HepG2 (cell line): Measurements from ENCODE around the gene NEAT1. TPM values are rescaled to one million over a fixed set of nuclear protein-coding genes. Genes with fewer than 3 reads are reported as not detected.

Source experiments
- AGO1 ChIP-seq: fragments of 200-400 bp; formaldehyde crosslinking; IDR thresholded peaks from 2 replicates; pipeline ENCODE4 v1.6.1; 2017; ENCODE audit warnings: mild to moderate bottlenecking, low read depth, low read length, moderate library complexity; ENCODE audit not compliant: poor library complexity, severe bottlenecking
- ERF ChIP-seq: IDR thresholded peaks from 2 replicates; pipeline ENCODE4 v1.6.1; 2018; ENCODE audit warnings: missing biosample characterization, missing genetic modification reagents
- HNF4G ChIP-seq, 2 experiments: sonication (generic) in 1 of 2; formaldehyde crosslinking in 1 of 2; IDR thresholded peaks; 2 replicates each; pipeline versions ENCODE4 v1.4.0 to v1.6.1; 2011 to 2020; ENCODE audit warnings: borderline replicate concordance in 2 of 2, low read depth in 2 of 2, mild to moderate bottlenecking in 2 of 2, low read length in 1 of 2, missing genetic modification reagents in 1 of 2, moderate library complexity in 1 of 2
- HOXA5 ChIP-seq: sonication (generic); formaldehyde crosslinking; IDR thresholded peaks from 2 replicates; pipeline ENCODE4 v1.4.0; 2020; ENCODE audit warnings: missing genetic modification reagents
- PAX8 ChIP-seq: sonication (generic); formaldehyde crosslinking; IDR thresholded peaks from 2 replicates; pipeline ENCODE4 v1.8.0; 2022; ENCODE audit warnings: mild to moderate bottlenecking, missing genetic modification reagents, borderline replicate concordance
- PCBP2 ChIP-seq: fragments of 200-400 bp; formaldehyde crosslinking; optimal IDR thresholded peaks from 2 replicates; pipeline ENCODE3; 2018; ENCODE audit warnings: low read length, low read depth; ENCODE audit not compliant: poor library complexity, severe bottlenecking
- POLR2AphosphoS5 ChIP-seq: IDR thresholded peaks from 2 replicates; pipeline ENCODE4 v1.6.1; 2012; ENCODE audit warnings: low read depth, low read length
- POLR2G ChIP-seq: fragments of 200-400 bp; formaldehyde crosslinking; IDR thresholded peaks from 2 replicates; pipeline ENCODE4 v1.6.1; 2018; ENCODE audit warnings: mild to moderate bottlenecking, low read depth, low read length, moderate library complexity
- SOX13 ChIP-seq, 3 experiments: fragments of 450-650 bp in 1 of 3; sonication (generic) in 1 of 3; formaldehyde crosslinking in 1 of 3; IDR thresholded peaks in 2 of 3; conservative IDR thresholded peaks in 1 of 3; 2 replicates each; pipeline versions ENCODE4 v1.5.0 to v1.6.1; 2016 to 2020; ENCODE audit warnings: antibody characterized with exemption in 1 of 3, mild to moderate bottlenecking in 1 of 3, missing compliant biosample characterization in 1 of 3, missing genetic modification reagents in 1 of 3, moderate library complexity in 1 of 3
- SRSF9 ChIP-seq: fragments of 200-400 bp; formaldehyde crosslinking; IDR thresholded peaks from 2 replicates; pipeline ENCODE4 v1.6.1; 2018; ENCODE audit warnings: borderline replicate concordance, mild to moderate bottlenecking, low read depth, low read length; ENCODE audit not compliant: insufficient read depth, poor library complexity, severe bottlenecking
- TBL1XR1 ChIP-seq: fragments of 150-350 bp; IDR thresholded peaks from 2 replicates; pipeline ENCODE4 v1.6.1; 2014; ENCODE audit warnings: borderline replicate concordance, low read length; ENCODE audit not compliant: partially characterized antibody
- UBTF ChIP-seq: sonication (generic); formaldehyde crosslinking; IDR thresholded peaks from 2 replicates; pipeline ENCODE4 v1.4.0; 2020; ENCODE audit warnings: mild to moderate bottlenecking, missing genetic modification reagents
- ZFX ChIP-seq: sonication (generic); formaldehyde crosslinking; IDR thresholded peaks from 2 replicates; pipeline ENCODE4 v1.4.0; 2020; ENCODE audit warnings: mild to moderate bottlenecking, low read depth, missing genetic modification reagents, moderate library complexity
- ZNF160 ChIP-seq: sonication (generic); formaldehyde crosslinking; IDR thresholded peaks from 2 replicates; pipeline ENCODE4 v1.8.0; 2022; ENCODE audit warnings: mild to moderate bottlenecking, inconsistent platforms, missing genetic modification reagents
- ZNF326 ChIP-seq: sonication (generic); formaldehyde crosslinking; IDR thresholded peaks from 2 replicates; pipeline ENCODE4 v1.4.0; 2020; ENCODE audit warnings: missing genetic modification reagents, borderline replicate concordance
- ZNF329 ChIP-seq: sonication (generic); formaldehyde crosslinking; IDR thresholded peaks from 2 replicates; pipeline ENCODE4 v1.9.0; 2021; ENCODE audit warnings: low read depth, mild to moderate bottlenecking, missing genetic modification reagents
- ZNF430 ChIP-seq: sonication (generic); formaldehyde crosslinking; IDR thresholded peaks from 2 replicates; pipeline ENCODE4 v1.9.0; 2021; ENCODE audit warnings: mild to moderate bottlenecking, missing genetic modification reagents
- ZNF574 ChIP-seq: sonication (generic); formaldehyde crosslinking; IDR thresholded peaks from 2 replicates; pipeline ENCODE4 v1.4.0; 2020; ENCODE audit warnings: missing genetic modification reagents
- ZNF724P ChIP-seq: sonication (generic); formaldehyde crosslinking; IDR thresholded peaks from 2 replicates; pipeline ENCODE4 v1.8.0; 2022; ENCODE audit warnings: missing genetic modification reagents, borderline replicate concordance
- ZNF75D ChIP-seq: sonication (generic); formaldehyde crosslinking; IDR thresholded peaks from 2 replicates; pipeline ENCODE4 v1.8.1; 2023; ENCODE audit warnings: missing genetic modification reagents, mild to moderate bottlenecking, borderline replicate concordance
- ZNF878 ChIP-seq: sonication (generic); formaldehyde crosslinking; IDR thresholded peaks from 2 replicates; pipeline ENCODE4 v1.8.1; 2023; ENCODE audit warnings: mild to moderate bottlenecking, missing genetic modification reagents, moderate library complexity
- ZSCAN9 ChIP-seq: IDR thresholded peaks from 2 replicates; pipeline ENCODE4 v1.6.1; 2016; ENCODE audit warnings: borderline replicate concordance
- polyA plus RNA-seq, 8 experiments: library from polyadenylated mRNA; depleted of rRNA in 3 of 8; stranded (reverse) in 7 of 8; unstranded in 1 of 8; fragments of >200 nt; fragmentation: Illumina TruSeq in 4 of 8; extraction: Trizol in 4 of 8; gene quantifications; 2 replicates each; pipeline versions ENCODE4 v1.2.1 to v1.2.3, GENCODE V29; 2011 to 2016; ENCODE audit warnings: low read depth in 4 of 8, missing spikeins in 1 of 8, mixed read lengths in 1 of 8; ENCODE audit not compliant: insufficient read depth in 1 of 8
- total RNA-seq, 5 experiments: library from RNA; depleted of rRNA; stranded (reverse); fragments of >200 nt; fragmentation: Illumina TruSeq; extraction: Trizol; gene quantifications; 2 replicates each; pipeline ENCODE4 v1.2.3, GENCODE V29; 2016; ENCODE audit warnings: low read depth in 1 of 5

NEAT1 gene
- total and polyA plus RNA-seq, 2 of the 13 experiments (the other 11 are each of a cell fraction or from before 2014, with no cell fraction given), result 20.5 to 41.2 TPM

GRCh38 chr11:65426839-65427690 is 4.5 kb downstream of the NEAT1 start (continued):
- TF ChIP-seq ZNF329 (CRISPR knock-in tag) (no peak), ZSCAN9 (CRISPR knock-in tag) (peak; percentile 5; the same call in 1 of the 2 replicates), POLR2G (peak; percentile 89), ZNF878 (CRISPR knock-in tag) (no peak), POLR2AphosphoS5 (peak; percentile 11; the same call in 1 of the 2 replicates), ZNF430 (CRISPR knock-in tag) (no peak), TBL1XR1 (peak; percentile 10), SOX13 (IDR thresholded peaks at IDR 0.05) (no peak), SOX13 (CRISPR knock-in tag; conservative IDR thresholded peaks at IDR 0.05 in 1 of 2, IDR thresholded peaks at IDR 0.05 in 1 of 2) (peak; percentile 23 to 50; a peak in 1 of 4 replicates), ZNF574 (CRISPR knock-in tag) (peak; percentile 11; the same call in 1 of the 2 replicates), ZNF326 (CRISPR knock-in tag) (peak; percentile 33; the same call in 1 of the 2 replicates), ZNF75D (CRISPR knock-in tag) (0 out of 2 replicates have a peak, but pooled peaks have one; percentile 60), ZNF160 (CRISPR knock-in tag) (peak; percentile 6; the same call in 1 of the 2 replicates), HNF4G (IDR thresholded peaks at IDR 0.05; ENCODE audit: borderline replicate concordance, low read depth, low read length) (no peak), HNF4G (CRISPR knock-in tag; IDR thresholded peaks at IDR 0.05; ENCODE audit: borderline replicate concordance, low read depth) (0 out of 2 replicates have a peak, but pooled peaks have one; percentile 29), ZFX (CRISPR knock-in tag) (no peak; the same call in 1 of the 2 replicates), ERF (peak; percentile 24; the same call in 1 of the 2 replicates), UBTF (peak; percentile 53), AGO1 (peak; percentile 81), HOXA5 (CRISPR knock-in tag) (0 out of 2 replicates have a peak, but pooled peaks have one; percentile 28), PAX8 (CRISPR knock-in tag) (no peak), SRSF9 (no peak), PCBP2 (no peak), ZNF724P (CRISPR knock-in tag) (0 out of 2 replicates have a peak, but pooled peaks have one; percentile 18)
